ENCODE measurements around the gene ACRBP. TPM values are rescaled to one million over a fixed set of nuclear protein-coding genes. Genes with fewer than 3 reads are reported as not detected.
A peak's percentile ranks its signal among the peaks of the same experiment; 100 is the strongest.

ACRBP gene
- total and polyA plus RNA-seq, 2 donors (not counting 3 experiments of a cell fraction or from before 2014, with no cell fraction given), result 1.3 to 5.7 TPM

DNA sequence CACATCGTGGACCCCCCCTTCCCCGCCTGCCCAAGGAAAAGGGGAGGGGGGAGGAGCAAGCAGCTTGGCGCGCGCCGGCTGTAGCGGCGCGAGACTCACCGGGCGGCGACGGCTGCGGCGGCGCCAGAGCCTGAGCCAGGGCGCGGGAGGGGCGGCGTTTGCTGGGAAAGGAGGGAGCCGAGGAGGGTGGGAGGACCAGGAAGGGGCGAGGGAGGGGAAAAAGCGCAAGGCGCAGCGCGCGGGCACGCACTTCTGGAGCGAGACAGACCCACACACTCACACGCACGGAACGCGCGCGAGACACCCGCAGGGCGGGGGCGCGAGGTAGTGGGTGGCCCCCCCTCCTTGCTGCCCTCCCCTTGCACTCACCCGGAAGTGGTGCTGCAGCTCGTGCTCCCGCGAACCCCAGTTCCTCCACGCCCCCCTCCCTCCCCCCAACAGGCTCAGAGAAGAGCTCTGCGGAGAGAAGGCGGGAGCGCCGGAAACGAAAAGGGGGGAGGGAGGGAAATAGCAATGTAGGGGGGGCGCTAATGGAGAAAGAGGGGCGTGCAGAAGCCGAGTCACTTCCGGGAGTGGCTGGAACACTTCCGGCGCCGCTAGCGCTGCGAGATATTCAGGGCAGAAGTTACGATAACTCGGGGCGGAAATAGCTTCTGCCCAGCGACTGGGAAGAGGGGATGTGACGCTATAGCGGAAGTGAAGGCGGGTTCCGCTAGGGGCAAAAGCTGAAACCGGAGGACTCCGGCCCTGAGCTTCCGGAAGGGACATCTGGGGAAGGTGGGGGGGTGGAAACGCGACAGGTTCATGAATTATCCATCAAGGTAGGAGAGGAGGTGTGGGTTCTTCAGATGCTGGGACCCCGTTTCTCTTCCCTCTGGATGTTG lies 42.0 kb upstream of the ACRBP start, which contains the start of gene ZNF384:
Gene ZNF384 (minus strand): TSS at position 377 of the 884 bp plus-strand sequence. CDS start 9,855 bp downstream, outside the sequence.
- Histone ChIP-seq H3K36me3 (ENCODE audit: control insufficient read depth in 2 of 2, extremely low read depth in 1 of 2, insufficient read depth in 2 of 2, low read length in 2 of 2) (no peaks in the 10 kb centered on the region), H3K4me3 (replicated peaks in 1 of 3; ENCODE audit: insufficient read depth in 1 of 3, low read depth in 1 of 3, low read length in 3 of 3) (peak within 1 kb of the TSS; percentile 65 to 99 (median 89)), H4K20me1 (replicated peaks; ENCODE audit: control insufficient read depth, extremely low read depth, insufficient read depth, low read length) (no peaks in the 10 kb centered on the region), H3K4me2 (ENCODE audit: insufficient read depth, low read length) (peak within 1 kb of the TSS; percentile 90), H3K9me3 (replicated peaks; ENCODE audit: control insufficient read depth, insufficient read depth, low read length) (no peaks in the 10 kb centered on the region), H3K9me1 (replicated peaks; ENCODE audit: control insufficient read depth, extremely low read depth, insufficient read depth, low read length) (no peaks in the 10 kb centered on the region), H3K27ac (ENCODE audit: insufficient read depth, low read depth, low read length) (peak within 1 kb of the TSS; percentile 83), H3K4me1 (ENCODE audit: control insufficient read depth, extremely low read depth, insufficient read depth, low read length) (peaks cover 21% of the 10 kb centered on the region), H3K79me2 (ENCODE audit: control insufficient read depth, insufficient read depth, low read length) (peaks cover 51% of the 10 kb centered on the region), H3K9ac (replicated peaks; ENCODE audit: extremely low read depth, insufficient read depth, low read length) (peak within 1 kb of the TSS; percentile 92), H2AFZ (ENCODE audit: low read depth, low read length) (peak within 1 kb of the TSS; percentile 62), H3K27me3 (ENCODE audit: control insufficient read depth in 2 of 2, insufficient read depth in 2 of 2, low read length in 2 of 2) (no peaks in the 10 kb centered on the region)
- dilution Hi-C loops (cut with MboI; ENCODE audit: extremely low pct_ligation_motif_present, low sequenced_read_pairs) (no loop called here), intact Hi-C loops (cut with micrococcal nuclease) (loop anchor here (1.0 to 5.0 kb wide), 7 partner anchors 10 to 88 kb away; partner anchors contain the start of genes COPS7A, ING4 and MLF2)
- TF ChIP-seq FOS (IDR thresholded peaks at IDR 0.05; ENCODE audit: borderline replicate concordance, insufficient read depth, low read length) (peak; percentile 13), MYC (IDR thresholded peaks at IDR 0.05; ENCODE audit: low read depth, low read length) (peak; percentile 79), GATA2 (IDR thresholded peaks at IDR 0.05; ENCODE audit: insufficient read depth, insufficient read length, low read depth, low read length) (no peak), POLR2A (IDR thresholded peaks at IDR 0.05; ENCODE audit: low read depth, low read length) (peak; percentile 92), POLR2AphosphoS5 (IDR thresholded peaks at IDR 0.05; ENCODE audit: insufficient read depth, low read depth, low read length) (peak; percentile 86), JUN (IDR thresholded peaks at IDR 0.05; ENCODE audit: borderline replicate concordance, insufficient read depth, insufficient read length, low read depth) (no peak), EZH2 (IDR thresholded peaks at IDR 0.05; ENCODE audit: borderline replicate concordance, low read depth, low read length, severe bottlenecking) (no peak)
- TF ChIP-seq, protein P1, sequence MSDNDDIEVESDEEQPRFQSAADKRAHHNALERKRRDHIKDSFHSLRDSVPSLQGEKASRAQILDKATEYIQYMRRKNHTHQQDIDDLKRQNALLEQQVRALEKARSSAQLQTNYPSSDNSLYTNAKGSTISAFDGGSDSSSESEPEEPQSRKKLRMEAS (IDR thresholded peaks at IDR 0.05; ENCODE audit: insufficient read depth, insufficient read length), result peak; percentile 7
- TF ChIP-seq, protein P2, sequence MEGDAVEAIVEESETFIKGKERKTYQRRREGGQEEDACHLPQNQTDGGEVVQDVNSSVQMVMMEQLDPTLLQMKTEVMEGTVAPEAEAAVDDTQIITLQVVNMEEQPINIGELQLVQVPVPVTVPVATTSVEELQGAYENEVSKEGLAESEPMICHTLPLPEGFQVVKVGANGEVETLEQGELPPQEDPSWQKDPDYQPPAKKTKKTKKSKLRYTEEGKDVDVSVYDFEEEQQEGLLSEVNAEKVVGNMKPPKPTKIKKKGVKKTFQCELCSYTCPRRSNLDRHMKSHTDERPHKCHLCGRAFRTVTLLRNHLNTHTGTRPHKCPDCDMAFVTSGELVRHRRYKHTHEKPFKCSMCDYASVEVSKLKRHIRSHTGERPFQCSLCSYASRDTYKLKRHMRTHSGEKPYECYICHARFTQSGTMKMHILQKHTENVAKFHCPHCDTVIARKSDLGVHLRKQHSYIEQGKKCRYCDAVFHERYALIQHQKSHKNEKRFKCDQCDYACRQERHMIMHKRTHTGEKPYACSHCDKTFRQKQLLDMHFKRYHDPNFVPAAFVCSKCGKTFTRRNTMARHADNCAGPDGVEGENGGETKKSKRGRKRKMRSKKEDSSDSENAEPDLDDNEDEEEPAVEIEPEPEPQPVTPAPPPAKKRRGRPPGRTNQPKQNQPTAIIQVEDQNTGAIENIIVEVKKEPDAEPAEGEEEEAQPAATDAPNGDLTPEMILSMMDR (IDR thresholded peaks at IDR 0.05; ENCODE audit: extremely low read depth in 1 of 2, insufficient read depth in 1 of 2, low read depth in 1 of 2, low read length in 2 of 2), result peak in 1 of 2 donors; percentile 3
- DNase-seq (ENCODE audit: low read depth, low spot score) (peak; percentile 98), FAIRE-seq (peak; percentile 99)
- ChIA-PET CTCF (interaction anchor here (0.6 to 2.2 kb wide), 16 partner anchors 9 to 202 kb away, joined by 3 to 18 read pairs (median 4); partner anchors contain the start of genes COPS7A, MLF2 and PTMS), POLR2A (interaction anchor here (0.6 to 1.9 kb wide), 14 partner anchors 14 to 178 kb away, joined by 3 to 13 read pairs (median 4); partner anchors contain the start of genes COPS7A, MLF2 and TPI1)
- no TSS peak for BruUV-seq (replicated peaks)
